MM.1S (cell line): ENCODE results near the gene ABCB8.

Experiments used
- EZH2 ChIP-seq: fragments of 300-600 bp; sonication (generic); optimal IDR thresholded peaks from 2 replicates; pipeline ENCODE3; 2017; ENCODE audit warnings: low read depth, mild to moderate bottlenecking, antibody characterized with exemption, low read length, mixed read lengths
- EZH2phosphoT487 ChIP-seq: fragments of 300-600 bp; sonication (generic); IDR thresholded peaks from 2 replicates; pipeline ENCODE4 v1.6.1; 2018; ENCODE audit warnings: antibody characterized with exemption, low read length
- TF ChIP-seq, protein P1 (sequence below): fragments of 300-600 bp; sonication (generic); IDR thresholded peaks from 2 replicates; pipeline ENCODE4 v1.5.1; 2016; ENCODE audit warnings: antibody characterized with exemption, low read length, mixed read lengths

DNA sequence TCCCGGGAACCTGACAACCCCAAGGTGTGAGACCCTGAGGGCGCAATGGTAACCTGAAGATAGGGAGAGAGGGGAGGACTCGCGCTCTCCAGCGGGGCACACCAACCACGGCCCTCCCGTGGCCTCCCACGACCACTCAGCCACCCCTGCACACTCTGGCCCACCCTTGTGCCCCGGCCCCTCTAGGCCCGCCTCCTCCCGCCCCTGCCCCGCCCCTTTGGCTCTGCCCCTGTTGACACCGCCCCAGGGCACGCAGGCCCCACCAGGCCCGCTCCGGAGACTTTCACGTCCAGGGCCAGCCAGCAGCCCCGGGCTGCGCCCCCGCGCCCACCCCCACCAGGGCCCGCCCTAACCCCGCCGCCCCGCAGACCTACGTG is 14.9 kb upstream of the ABCB8 start:
- TF ChIP-seq EZH2 (no peak), EZH2phosphoT487 (no peak)
- TF ChIP-seq, protein P1, sequence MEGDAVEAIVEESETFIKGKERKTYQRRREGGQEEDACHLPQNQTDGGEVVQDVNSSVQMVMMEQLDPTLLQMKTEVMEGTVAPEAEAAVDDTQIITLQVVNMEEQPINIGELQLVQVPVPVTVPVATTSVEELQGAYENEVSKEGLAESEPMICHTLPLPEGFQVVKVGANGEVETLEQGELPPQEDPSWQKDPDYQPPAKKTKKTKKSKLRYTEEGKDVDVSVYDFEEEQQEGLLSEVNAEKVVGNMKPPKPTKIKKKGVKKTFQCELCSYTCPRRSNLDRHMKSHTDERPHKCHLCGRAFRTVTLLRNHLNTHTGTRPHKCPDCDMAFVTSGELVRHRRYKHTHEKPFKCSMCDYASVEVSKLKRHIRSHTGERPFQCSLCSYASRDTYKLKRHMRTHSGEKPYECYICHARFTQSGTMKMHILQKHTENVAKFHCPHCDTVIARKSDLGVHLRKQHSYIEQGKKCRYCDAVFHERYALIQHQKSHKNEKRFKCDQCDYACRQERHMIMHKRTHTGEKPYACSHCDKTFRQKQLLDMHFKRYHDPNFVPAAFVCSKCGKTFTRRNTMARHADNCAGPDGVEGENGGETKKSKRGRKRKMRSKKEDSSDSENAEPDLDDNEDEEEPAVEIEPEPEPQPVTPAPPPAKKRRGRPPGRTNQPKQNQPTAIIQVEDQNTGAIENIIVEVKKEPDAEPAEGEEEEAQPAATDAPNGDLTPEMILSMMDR, result no peak
